ENCODE measurements around the gene ZNF823.

DNA sequence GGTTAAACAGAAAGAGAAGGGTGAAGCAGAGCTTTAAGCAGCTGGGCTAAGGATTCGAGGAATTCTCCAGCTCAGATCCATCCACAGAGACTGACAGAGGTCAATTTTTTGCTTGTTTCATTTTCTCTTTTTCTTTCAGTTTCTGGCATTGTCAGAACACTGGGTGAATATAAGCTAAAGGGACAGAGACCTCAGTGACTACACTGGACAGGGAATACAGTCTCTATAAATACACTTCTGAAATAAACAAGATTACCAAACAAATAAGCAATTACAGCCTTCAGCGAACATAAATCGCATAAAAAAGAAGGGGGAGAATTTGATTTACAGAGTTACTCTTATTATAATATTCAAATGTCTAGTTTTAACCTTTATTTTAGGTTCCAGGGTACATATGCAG lies 24.4 kb upstream of the ZNF823 start:
- no peak for TF ChIP-seq POLR2A (IDR thresholded peaks at IDR 0.05)
- no peak for TF ChIP-seq POLR2AphosphoS5 (IDR thresholded peaks at IDR 0.05)

Data from spleen (tissue), 3 donors.